Loucy (cell line): ENCODE data around the gene HSD11B1L.

ENCODE experiments used
- EZH2phosphoT487 ChIP-seq: fragments of 200-600 bp; IDR thresholded peaks from 2 replicates; pipeline ENCODE4 v1.6.1; 2018; ENCODE audit warnings: antibody characterized with exemption, mild to moderate bottlenecking, moderate library complexity, borderline replicate concordance
- TF ChIP-seq, protein P1 (sequence below): fragments of 200-600 bp; sonication (generic); conservative IDR thresholded peaks from 2 replicates; pipeline ENCODE4 v1.5.1; 2014; ENCODE audit warnings: mild to moderate bottlenecking, antibody characterized with exemption, low read length

DNA sequence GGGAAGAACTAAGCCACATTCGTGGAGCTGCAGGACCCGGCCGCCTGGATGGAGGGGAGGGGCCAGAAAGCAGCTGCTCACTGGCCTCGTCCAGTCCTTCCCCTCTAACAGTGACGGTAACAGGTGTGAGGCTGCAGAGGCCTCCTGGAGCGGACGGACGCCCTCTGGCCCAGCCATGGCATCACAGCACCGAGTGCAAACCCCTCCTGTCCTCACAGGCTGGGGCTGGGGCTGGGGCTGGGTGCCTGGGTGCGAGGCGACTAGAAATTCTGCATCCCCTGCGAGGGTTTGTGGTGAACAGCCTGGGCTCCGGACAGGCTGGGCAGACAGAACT is 4.1 kb upstream of the HSD11B1L start:
- TF ChIP-seq, protein P1, sequence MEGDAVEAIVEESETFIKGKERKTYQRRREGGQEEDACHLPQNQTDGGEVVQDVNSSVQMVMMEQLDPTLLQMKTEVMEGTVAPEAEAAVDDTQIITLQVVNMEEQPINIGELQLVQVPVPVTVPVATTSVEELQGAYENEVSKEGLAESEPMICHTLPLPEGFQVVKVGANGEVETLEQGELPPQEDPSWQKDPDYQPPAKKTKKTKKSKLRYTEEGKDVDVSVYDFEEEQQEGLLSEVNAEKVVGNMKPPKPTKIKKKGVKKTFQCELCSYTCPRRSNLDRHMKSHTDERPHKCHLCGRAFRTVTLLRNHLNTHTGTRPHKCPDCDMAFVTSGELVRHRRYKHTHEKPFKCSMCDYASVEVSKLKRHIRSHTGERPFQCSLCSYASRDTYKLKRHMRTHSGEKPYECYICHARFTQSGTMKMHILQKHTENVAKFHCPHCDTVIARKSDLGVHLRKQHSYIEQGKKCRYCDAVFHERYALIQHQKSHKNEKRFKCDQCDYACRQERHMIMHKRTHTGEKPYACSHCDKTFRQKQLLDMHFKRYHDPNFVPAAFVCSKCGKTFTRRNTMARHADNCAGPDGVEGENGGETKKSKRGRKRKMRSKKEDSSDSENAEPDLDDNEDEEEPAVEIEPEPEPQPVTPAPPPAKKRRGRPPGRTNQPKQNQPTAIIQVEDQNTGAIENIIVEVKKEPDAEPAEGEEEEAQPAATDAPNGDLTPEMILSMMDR, result no peak
- TF ChIP-seq EZH2phosphoT487, result no peak
